Measurements from ENCODE around the gene MERTK. TPM values are rescaled to one million over a fixed set of nuclear protein-coding genes. Genes with fewer than 3 reads are reported as not detected.
A peak's percentile ranks its signal among the peaks of the same experiment; 100 is the strongest.

MERTK gene
- total RNA-seq, 1 donor from 2014 or later, result 20.7 TPM

GRCh38 chr2:111912547-111912946 lies 14.1 kb downstream of the MERTK start:
- Histone ChIP-seq H3K4me3 (no peak overlapping the region), H3K27ac (no peak overlapping the region), H3K27me3 (ENCODE audit: low read depth) (no peaks in the 10 kb centered on the region), H3K4me1 (peaks cover 34% of the 10 kb centered on the region), H3K9me3 (no peaks in the 10 kb centered on the region), H3K36me3 (peaks cover 4% of the 10 kb centered on the region)
- TF ChIP-seq CTCF (IDR thresholded peaks at IDR 0.05), result no peak
- DNase-seq (no peak), ATAC-seq (no peak)
- intact Hi-C loops (cut with DNase I), result no loop called here

- intact Hi-C loops (cut with DNase I), result no loop called here
- Histone ChIP-seq H3K9me3 (no peaks in the 10 kb centered on the region), H3K36me3 (peaks cover 4% of the 10 kb centered on the region), H3K27ac (no peak overlapping the region), H3K27me3 (ENCODE audit: low read depth) (no peaks in the 10 kb centered on the region), H3K4me1 (peaks cover 23% of the 10 kb centered on the region), H3K4me3 (no peak overlapping the region)
- no peak for TF ChIP-seq CTCF (IDR thresholded peaks at IDR 0.05)
- no peak for DNase-seq
- ATAC-seq, result no peak
Measured at GRCh38 chr2:111917106-111917505, 18.7 kb downstream of the MERTK start.

- Histone ChIP-seq H3K4me3 (no peak overlapping the region), H3K9me3 (no peaks in the 10 kb centered on the region), H3K4me1 (peaks cover 23% of the 10 kb centered on the region), H3K36me3 (peaks cover 4% of the 10 kb centered on the region), H3K27me3 (ENCODE audit: low read depth) (no peaks in the 10 kb centered on the region), H3K27ac (no peak overlapping the region)
- ATAC-seq (no peak), DNase-seq (no peak)
- intact Hi-C loops (cut with DNase I), result no loop called here
- TF ChIP-seq CTCF (IDR thresholded peaks at IDR 0.05), result no peak
Measured at GRCh38 chr2:111918383-111918806, 20.0 kb downstream of the MERTK start.

- Histone ChIP-seq H3K36me3 (peaks cover 4% of the 10 kb centered on the region), H3K27me3 (ENCODE audit: low read depth) (no peaks in the 10 kb centered on the region), H3K9me3 (no peaks in the 10 kb centered on the region), H3K4me1 (peaks cover 23% of the 10 kb centered on the region), H3K27ac (peak overlapping the region; percentile 33), H3K4me3 (no peak overlapping the region)
- no peak for TF ChIP-seq CTCF (IDR thresholded peaks at IDR 0.05)
- DNase-seq (no peak), ATAC-seq (no peak)
- intact Hi-C loops (cut with DNase I), result no loop called here
Measured at GRCh38 chr2:111919365-111919764, 21.0 kb downstream of the MERTK start.

- Histone ChIP-seq H3K9me3 (no peaks in the 10 kb centered on the region), H3K27me3 (ENCODE audit: low read depth) (no peaks in the 10 kb centered on the region), H3K27ac (peak overlapping the region; percentile 33), H3K36me3 (peaks cover 4% of the 10 kb centered on the region), H3K4me1 (peaks cover 23% of the 10 kb centered on the region), H3K4me3 (no peak overlapping the region)
- intact Hi-C loops (cut with DNase I), result no loop called here
- peak; percentile 97 to 98 for ATAC-seq
- no peak for TF ChIP-seq CTCF (IDR thresholded peaks at IDR 0.05)
- peak; percentile 90 for DNase-seq
Measured at GRCh38 chr2:111919794-111920608, 21.6 kb downstream of the MERTK start.
